HepG2 (cell line): ENCODE results near the gene CAMKK1. TPM values are rescaled to one million over a fixed set of nuclear protein-coding genes. Genes with fewer than 3 reads are reported as not detected.

Experiments
- E2F5 ChIP-seq: sonication (generic); formaldehyde crosslinking; conservative IDR thresholded peaks from 2 replicates; pipeline ENCODE4 v1.4.0; 2020; ENCODE audit warnings: missing genetic modification reagents
- IRF2 ChIP-seq: IDR thresholded peaks from 2 replicates; pipeline ENCODE4 v1.6.1; 2018; ENCODE audit warnings: missing genetic modification reagents, missing compliant biosample characterization
- KAT2B ChIP-seq: fragments of 150-350 bp; IDR thresholded peaks from 2 replicates; pipeline ENCODE4 v1.6.1; 2014; ENCODE audit warnings: low read depth, low read length, borderline replicate concordance
- MXD4 ChIP-seq: IDR thresholded peaks from 2 replicates; pipeline ENCODE4 v1.6.1; 2016; ENCODE audit warnings: mild to moderate bottlenecking, missing biosample characterization, missing genetic modification reagents
- SALL1 ChIP-seq: sonication (generic); formaldehyde crosslinking; IDR thresholded peaks from 2 replicates; pipeline ENCODE4 v1.8.0; 2022; ENCODE audit warnings: mild to moderate bottlenecking, missing genetic modification reagents
- SRSF1 ChIP-seq: fragments of 200-400 bp; formaldehyde crosslinking; optimal IDR thresholded peaks from 2 replicates; pipeline ENCODE3; 2017; ENCODE audit warnings: mild to moderate bottlenecking, low read depth, low read length, moderate library complexity
- TFE3 ChIP-seq: IDR thresholded peaks from 2 replicates; pipeline ENCODE4 v1.6.1; 2016
- USF2 ChIP-seq, 2 experiments: sonication (generic) in 1 of 2; formaldehyde crosslinking in 1 of 2; IDR thresholded peaks; 2 replicates each; pipeline versions ENCODE4 v1.5.1 to v1.6.1; 2011 to 2020; ENCODE audit warnings: borderline replicate concordance in 1 of 2, low read depth in 1 of 2, low read length in 1 of 2, mild to moderate bottlenecking in 1 of 2, missing genetic modification reagents in 1 of 2, moderate library complexity in 1 of 2
- ZBTB43 ChIP-seq: sonication (generic); formaldehyde crosslinking; conservative IDR thresholded peaks from 2 replicates; pipeline ENCODE4 v1.4.0; 2020; ENCODE audit warnings: missing genetic modification reagents
- ZBTB7A ChIP-seq: sonication (generic); formaldehyde crosslinking; IDR thresholded peaks from 2 replicates; pipeline ENCODE4 v1.8.0; 2022; ENCODE audit warnings: mild to moderate bottlenecking, missing genetic modification reagents
- ZNF17 ChIP-seq: sonication (generic); formaldehyde crosslinking; IDR thresholded peaks from 2 replicates; pipeline ENCODE4 v1.5.0; 2020; ENCODE audit warnings: mild to moderate bottlenecking, missing genetic modification reagents
- ZNF24 ChIP-seq: fragments of 450-650 bp; IDR thresholded peaks from 2 replicates; pipeline ENCODE4 v1.6.1; 2017; ENCODE audit warnings: antibody characterized with exemption, mild to moderate bottlenecking
- polyA plus RNA-seq, 8 experiments: library from polyadenylated mRNA; depleted of rRNA in 3 of 8; stranded (reverse) in 7 of 8; unstranded in 1 of 8; fragments of >200 nt; fragmentation: Illumina TruSeq in 4 of 8; extraction: Trizol in 4 of 8; gene quantifications; 2 replicates each; pipeline versions ENCODE4 v1.2.1 to v1.2.3, GENCODE V29; 2011 to 2016; ENCODE audit warnings: low read depth in 4 of 8, missing spikeins in 1 of 8, mixed read lengths in 1 of 8; ENCODE audit not compliant: insufficient read depth in 1 of 8
- total RNA-seq, 5 experiments: library from RNA; depleted of rRNA; stranded (reverse); fragments of >200 nt; fragmentation: Illumina TruSeq; extraction: Trizol; gene quantifications; 2 replicates each; pipeline ENCODE4 v1.2.3, GENCODE V29; 2016; ENCODE audit warnings: low read depth in 1 of 5
- TF ChIP-seq, protein P1 (sequence below): sonication (generic); formaldehyde crosslinking; IDR thresholded peaks from 2 replicates; pipeline ENCODE4 v1.9.0; 2021; ENCODE audit warnings: mild to moderate bottlenecking, missing genetic modification reagents
- TF ChIP-seq, protein P2 (sequence below): sonication (generic); formaldehyde crosslinking; IDR thresholded peaks from 2 replicates; pipeline ENCODE4 v1.8.0; 2023; ENCODE audit warnings: mild to moderate bottlenecking, missing genetic modification reagents

The CAMKK1 gene
- total and polyA plus RNA-seq, 2 of the 13 experiments (the other 11 are each of a cell fraction or from before 2014, with no cell fraction given), result 1.5 to 1.6 TPM

GRCh38 chr17:3845621-3846436 is 47.0 kb downstream of the CAMKK1 start, which contains the start of gene NCBP3 (continued):
- TF ChIP-seq ZNF24 (peak; percentile 68; the same call in 1 of the 2 replicates), KAT2B (no peak), E2F5 (CRISPR knock-in tag) (no peak; the same call in 1 of the 2 replicates), USF2 (IDR thresholded peaks at IDR 0.05; ENCODE audit: low read depth, low read length) (no peak), USF2 (CRISPR knock-in tag; IDR thresholded peaks at IDR 0.05; ENCODE audit: borderline replicate concordance) (no peak), ZBTB7A (0 out of 2 replicates have a peak, but pooled peaks have one; percentile 49), ZBTB43 (CRISPR knock-in tag) (no peak), SALL1 (CRISPR knock-in tag) (peak; percentile 92), ZNF17 (CRISPR knock-in tag) (no peak), TFE3 (no peak), IRF2 (CRISPR knock-in tag) (peak; percentile 90), MXD4 (CRISPR knock-in tag) (peak; percentile 42; the same call in 1 of the 2 replicates), SRSF1 (peak; percentile 42)
- TF ChIP-seq, protein P1, sequence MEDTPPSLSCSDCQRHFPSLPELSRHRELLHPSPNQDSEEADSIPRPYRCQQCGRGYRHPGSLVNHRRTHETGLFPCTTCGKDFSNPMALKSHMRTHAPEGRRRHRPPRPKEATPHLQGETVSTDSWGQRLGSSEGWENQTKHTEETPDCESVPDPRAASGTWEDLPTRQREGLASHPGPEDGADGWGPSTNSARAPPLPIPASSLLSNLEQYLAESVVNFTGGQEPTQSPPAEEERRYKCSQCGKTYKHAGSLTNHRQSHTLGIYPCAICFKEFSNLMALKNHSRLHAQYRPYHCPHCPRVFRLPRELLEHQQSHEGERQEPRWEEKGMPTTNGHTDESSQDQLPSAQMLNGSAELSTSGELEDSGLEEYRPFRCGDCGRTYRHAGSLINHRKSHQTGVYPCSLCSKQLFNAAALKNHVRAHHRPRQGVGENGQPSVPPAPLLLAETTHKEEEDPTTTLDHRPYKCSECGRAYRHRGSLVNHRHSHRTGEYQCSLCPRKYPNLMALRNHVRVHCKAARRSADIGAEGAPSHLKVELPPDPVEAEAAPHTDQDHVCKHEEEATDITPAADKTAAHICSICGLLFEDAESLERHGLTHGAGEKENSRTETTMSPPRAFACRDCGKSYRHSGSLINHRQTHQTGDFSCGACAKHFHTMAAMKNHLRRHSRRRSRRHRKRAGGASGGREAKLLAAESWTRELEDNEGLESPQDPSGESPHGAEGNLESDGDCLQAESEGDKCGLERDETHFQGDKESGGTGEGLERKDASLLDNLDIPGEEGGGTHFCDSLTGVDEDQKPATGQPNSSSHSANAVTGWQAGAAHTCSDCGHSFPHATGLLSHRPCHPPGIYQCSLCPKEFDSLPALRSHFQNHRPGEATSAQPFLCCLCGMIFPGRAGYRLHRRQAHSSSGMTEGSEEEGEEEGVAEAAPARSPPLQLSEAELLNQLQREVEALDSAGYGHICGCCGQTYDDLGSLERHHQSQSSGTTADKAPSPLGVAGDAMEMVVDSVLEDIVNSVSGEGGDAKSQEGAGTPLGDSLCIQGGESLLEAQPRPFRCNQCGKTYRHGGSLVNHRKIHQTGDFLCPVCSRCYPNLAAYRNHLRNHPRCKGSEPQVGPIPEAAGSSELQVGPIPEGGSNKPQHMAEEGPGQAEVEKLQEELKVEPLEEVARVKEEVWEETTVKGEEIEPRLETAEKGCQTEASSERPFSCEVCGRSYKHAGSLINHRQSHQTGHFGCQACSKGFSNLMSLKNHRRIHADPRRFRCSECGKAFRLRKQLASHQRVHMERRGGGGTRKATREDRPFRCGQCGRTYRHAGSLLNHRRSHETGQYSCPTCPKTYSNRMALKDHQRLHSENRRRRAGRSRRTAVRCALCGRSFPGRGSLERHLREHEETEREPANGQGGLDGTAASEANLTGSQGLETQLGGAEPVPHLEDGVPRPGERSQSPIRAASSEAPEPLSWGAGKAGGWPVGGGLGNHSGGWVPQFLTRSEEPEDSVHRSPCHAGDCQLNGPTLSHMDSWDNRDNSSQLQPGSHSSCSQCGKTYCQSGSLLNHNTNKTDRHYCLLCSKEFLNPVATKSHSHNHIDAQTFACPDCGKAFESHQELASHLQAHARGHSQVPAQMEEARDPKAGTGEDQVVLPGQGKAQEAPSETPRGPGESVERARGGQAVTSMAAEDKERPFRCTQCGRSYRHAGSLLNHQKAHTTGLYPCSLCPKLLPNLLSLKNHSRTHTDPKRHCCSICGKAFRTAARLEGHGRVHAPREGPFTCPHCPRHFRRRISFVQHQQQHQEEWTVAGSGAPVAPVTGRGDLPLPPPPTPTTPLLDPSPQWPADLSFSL, result no peak
- TF ChIP-seq, protein P2, sequence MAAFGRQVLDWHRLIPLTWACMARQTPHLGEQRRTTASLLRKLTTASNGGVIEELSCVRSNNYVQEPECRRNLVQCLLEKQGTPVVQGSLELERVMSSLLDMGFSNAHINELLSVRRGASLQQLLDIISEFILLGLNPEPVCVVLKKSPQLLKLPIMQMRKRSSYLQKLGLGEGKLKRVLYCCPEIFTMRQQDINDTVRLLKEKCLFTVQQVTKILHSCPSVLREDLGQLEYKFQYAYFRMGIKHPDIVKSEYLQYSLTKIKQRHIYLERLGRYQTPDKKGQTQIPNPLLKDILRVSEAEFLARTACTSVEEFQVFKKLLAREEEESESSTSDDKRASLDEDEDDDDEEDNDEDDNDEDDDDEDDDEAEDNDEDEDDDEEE (CRISPR knock-in tag), result peak; percentile 75
